HepG2 (cell line): ENCODE data around the gene AATF. TPM values are rescaled to one million over a fixed set of nuclear protein-coding genes. Genes with fewer than 3 reads are reported as not detected.

Experiments
- ERF ChIP-seq: IDR thresholded peaks from 2 replicates; pipeline ENCODE4 v1.6.1; 2018; ENCODE audit warnings: missing biosample characterization, missing genetic modification reagents
- PAX8 ChIP-seq: sonication (generic); formaldehyde crosslinking; IDR thresholded peaks from 2 replicates; pipeline ENCODE4 v1.8.0; 2022; ENCODE audit warnings: mild to moderate bottlenecking, missing genetic modification reagents, borderline replicate concordance
- PHB2 ChIP-seq: fragments of 450-650 bp; IDR thresholded peaks from 2 replicates; pipeline ENCODE4 v1.6.1; 2018; ENCODE audit not compliant: partially characterized antibody
- PHF5A ChIP-seq: IDR thresholded peaks from one replicate; pipeline ENCODE4 v1.6.1; 2018; ENCODE audit warnings: low read depth, missing genetic modification reagents; ENCODE audit not compliant: unreplicated experiment
- SAFB2 ChIP-seq: sonication (generic); formaldehyde crosslinking; IDR thresholded peaks from 2 replicates; pipeline ENCODE4 v1.5.1; 2020; ENCODE audit warnings: missing genetic modification reagents, low read depth, mild to moderate bottlenecking, borderline replicate concordance
- SRSF9 ChIP-seq: fragments of 200-400 bp; formaldehyde crosslinking; IDR thresholded peaks from 2 replicates; pipeline ENCODE4 v1.6.1; 2018; ENCODE audit warnings: borderline replicate concordance, mild to moderate bottlenecking, low read depth, low read length; ENCODE audit not compliant: insufficient read depth, poor library complexity, severe bottlenecking
- TARDBP ChIP-seq: sonication (generic); formaldehyde crosslinking; IDR thresholded peaks from 2 replicates; pipeline ENCODE4 v1.8.0; 2022; ENCODE audit warnings: mild to moderate bottlenecking, missing genetic modification reagents
- ZKSCAN5 ChIP-seq: sonication (generic); formaldehyde crosslinking; IDR thresholded peaks from 2 replicates; pipeline ENCODE4 v1.5.1; 2020; ENCODE audit warnings: mild to moderate bottlenecking, missing genetic modification reagents
- ZNF292 ChIP-seq: sonication (generic); formaldehyde crosslinking; IDR thresholded peaks from 2 replicates; pipeline ENCODE4 v1.8.1; 2022; ENCODE audit warnings: mild to moderate bottlenecking, low read depth, missing genetic modification reagents, borderline replicate concordance
- ZNF335 ChIP-seq: sonication (generic); formaldehyde crosslinking; IDR thresholded peaks from 2 replicates; pipeline ENCODE4 v1.4.0; 2020; ENCODE audit warnings: missing genetic modification reagents
- ZNF496 ChIP-seq: sonication (generic); formaldehyde crosslinking; IDR thresholded peaks from 2 replicates; pipeline ENCODE4 v1.8.1; 2023; ENCODE audit warnings: mild to moderate bottlenecking, moderate library complexity, missing genetic modification reagents; ENCODE audit not compliant: insufficient replicate concordance
- ZNF720 ChIP-seq: sonication (generic); formaldehyde crosslinking; IDR thresholded peaks from 2 replicates; pipeline ENCODE4 v1.4.0; 2020; ENCODE audit warnings: missing genetic modification reagents
- polyA plus RNA-seq, 8 experiments: library from polyadenylated mRNA; depleted of rRNA in 3 of 8; stranded (reverse) in 7 of 8; unstranded in 1 of 8; fragments of >200 nt; fragmentation: Illumina TruSeq in 4 of 8; extraction: Trizol in 4 of 8; gene quantifications; 2 replicates each; pipeline versions ENCODE4 v1.2.1 to v1.2.3, GENCODE V29; 2011 to 2016; ENCODE audit warnings: low read depth in 4 of 8, missing spikeins in 1 of 8, mixed read lengths in 1 of 8; ENCODE audit not compliant: insufficient read depth in 1 of 8
- total RNA-seq, 5 experiments: library from RNA; depleted of rRNA; stranded (reverse); fragments of >200 nt; fragmentation: Illumina TruSeq; extraction: Trizol; gene quantifications; 2 replicates each; pipeline ENCODE4 v1.2.3, GENCODE V29; 2016; ENCODE audit warnings: low read depth in 1 of 5
- TF ChIP-seq, protein P1 (sequence below): sonication (generic); formaldehyde crosslinking; IDR thresholded peaks from 2 replicates; pipeline ENCODE4 v1.5.0; 2020; ENCODE audit warnings: mild to moderate bottlenecking, missing genetic modification reagents, borderline replicate concordance
- TF ChIP-seq, protein P2 (sequence below): sonication (generic); formaldehyde crosslinking; IDR thresholded peaks from 2 replicates; pipeline ENCODE4 v1.4.0; 2020; ENCODE audit warnings: missing genetic modification reagents; ENCODE audit errors: not compliant biosample characterization
- TF ChIP-seq, protein P3 (sequence below): sonication (generic); formaldehyde crosslinking; IDR thresholded peaks from 2 replicates; pipeline ENCODE4 v1.9.0; 2022; ENCODE audit warnings: low read depth, missing genetic modification reagents
- TF ChIP-seq, protein P4 (sequence below): sonication (generic); formaldehyde crosslinking; IDR thresholded peaks from 2 replicates; pipeline ENCODE4 v1.4.0; 2020; ENCODE audit warnings: missing genetic modification reagents

Gene AATF
- total and polyA plus RNA-seq, 2 of the 13 experiments (the other 11 are each of a cell fraction or from before 2014, with no cell fraction given) = 9.1 to 53.3 TPM

DNA sequence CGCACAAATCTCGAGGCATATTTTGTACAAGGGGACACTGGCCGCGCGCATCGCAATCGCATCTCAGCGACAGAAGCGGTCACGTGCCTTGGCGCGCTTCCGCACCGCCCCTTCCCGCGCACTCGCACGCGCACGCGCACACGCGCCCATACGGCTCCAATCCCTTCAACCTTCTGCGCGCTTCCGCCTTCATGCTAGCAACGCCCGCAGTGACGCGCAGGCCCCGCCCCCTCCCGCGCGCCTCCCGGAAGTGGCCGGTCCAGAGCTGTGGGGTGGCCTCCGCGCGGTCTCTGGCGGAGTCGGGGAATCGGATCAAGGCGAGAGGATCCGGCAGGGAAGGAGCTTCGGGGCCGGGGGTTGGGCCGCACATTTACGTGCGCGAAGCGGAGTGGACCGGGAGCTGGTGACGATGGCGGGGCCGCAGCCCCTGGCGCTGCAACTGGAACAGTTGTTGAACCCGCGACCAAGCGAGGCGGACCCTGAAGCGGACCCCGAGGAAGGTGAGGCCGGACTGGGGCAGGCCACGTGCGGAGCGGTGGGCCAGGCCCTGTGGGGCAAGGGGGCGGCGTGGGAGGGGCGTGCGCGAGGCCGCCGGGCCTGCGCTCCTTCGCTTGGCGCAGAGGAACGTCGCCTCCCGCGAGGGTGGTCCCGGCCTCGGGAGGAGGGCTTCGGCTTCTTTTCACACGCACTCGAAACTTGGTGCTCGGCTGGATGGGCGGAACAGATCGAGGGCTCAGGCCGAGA is at the start of gene AATF (continued):
- TF ChIP-seq, protein P1, sequence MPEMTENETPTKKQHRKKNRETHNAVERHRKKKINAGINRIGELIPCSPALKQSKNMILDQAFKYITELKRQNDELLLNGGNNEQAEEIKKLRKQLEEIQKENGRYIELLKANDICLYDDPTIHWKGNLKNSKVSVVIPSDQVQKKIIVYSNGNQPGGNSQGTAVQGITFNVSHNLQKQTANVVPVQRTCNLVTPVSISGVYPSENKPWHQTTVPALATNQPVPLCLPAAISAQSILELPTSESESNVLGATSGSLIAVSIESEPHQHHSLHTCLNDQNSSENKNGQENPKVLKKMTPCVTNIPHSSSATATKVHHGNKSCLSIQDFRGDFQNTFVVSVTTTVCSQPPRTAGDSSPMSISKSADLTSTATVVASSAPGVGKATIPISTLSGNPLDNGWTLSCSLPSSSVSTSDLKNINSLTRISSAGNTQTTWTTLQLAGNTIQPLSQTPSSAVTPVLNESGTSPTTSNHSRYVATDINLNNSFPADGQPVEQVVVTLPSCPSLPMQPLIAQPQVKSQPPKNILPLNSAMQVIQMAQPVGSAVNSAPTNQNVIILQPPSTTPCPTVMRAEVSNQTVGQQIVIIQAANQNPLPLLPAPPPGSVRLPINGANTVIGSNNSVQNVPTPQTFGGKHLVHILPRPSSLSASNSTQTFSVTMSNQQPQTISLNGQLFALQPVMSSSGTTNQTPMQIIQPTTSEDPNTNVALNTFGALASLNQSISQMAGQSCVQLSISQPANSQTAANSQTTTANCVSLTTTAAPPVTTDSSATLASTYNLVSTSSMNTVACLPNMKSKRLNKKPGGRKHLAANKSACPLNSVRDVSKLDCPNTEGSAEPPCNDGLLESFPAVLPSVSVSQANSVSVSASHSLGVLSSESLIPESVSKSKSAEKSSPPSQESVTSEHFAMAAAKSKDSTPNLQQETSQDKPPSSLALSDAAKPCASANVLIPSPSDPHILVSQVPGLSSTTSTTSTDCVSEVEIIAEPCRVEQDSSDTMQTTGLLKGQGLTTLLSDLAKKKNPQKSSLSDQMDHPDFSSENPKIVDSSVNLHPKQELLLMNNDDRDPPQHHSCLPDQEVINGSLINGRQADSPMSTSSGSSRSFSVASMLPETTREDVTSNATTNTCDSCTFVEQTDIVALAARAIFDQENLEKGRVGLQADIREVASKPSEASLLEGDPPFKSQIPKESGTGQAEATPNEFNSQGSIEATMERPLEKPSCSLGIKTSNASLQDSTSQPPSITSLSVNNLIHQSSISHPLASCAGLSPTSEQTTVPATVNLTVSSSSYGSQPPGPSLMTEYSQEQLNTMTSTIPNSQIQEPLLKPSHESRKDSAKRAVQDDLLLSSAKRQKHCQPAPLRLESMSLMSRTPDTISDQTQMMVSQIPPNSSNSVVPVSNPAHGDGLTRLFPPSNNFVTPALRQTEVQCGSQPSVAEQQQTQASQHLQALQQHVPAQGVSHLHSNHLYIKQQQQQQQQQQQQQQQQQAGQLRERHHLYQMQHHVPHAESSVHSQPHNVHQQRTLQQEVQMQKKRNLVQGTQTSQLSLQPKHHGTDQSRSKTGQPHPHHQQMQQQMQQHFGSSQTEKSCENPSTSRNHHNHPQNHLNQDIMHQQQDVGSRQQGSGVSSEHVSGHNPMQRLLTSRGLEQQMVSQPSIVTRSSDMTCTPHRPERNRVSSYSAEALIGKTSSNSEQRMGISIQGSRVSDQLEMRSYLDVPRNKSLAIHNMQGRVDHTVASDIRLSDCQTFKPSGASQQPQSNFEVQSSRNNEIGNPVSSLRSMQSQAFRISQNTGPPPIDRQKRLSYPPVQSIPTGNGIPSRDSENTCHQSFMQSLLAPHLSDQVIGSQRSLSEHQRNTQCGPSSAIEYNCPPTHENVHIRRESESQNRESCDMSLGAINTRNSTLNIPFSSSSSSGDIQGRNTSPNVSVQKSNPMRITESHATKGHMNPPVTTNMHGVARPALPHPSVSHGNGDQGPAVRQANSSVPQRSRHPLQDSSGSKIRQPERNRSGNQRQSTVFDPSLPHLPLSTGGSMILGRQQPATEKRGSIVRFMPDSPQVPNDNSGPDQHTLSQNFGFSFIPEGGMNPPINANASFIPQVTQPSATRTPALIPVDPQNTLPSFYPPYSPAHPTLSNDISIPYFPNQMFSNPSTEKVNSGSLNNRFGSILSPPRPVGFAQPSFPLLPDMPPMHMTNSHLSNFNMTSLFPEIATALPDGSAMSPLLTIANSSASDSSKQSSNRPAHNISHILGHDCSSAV = peak; percentile 86; the same call in 1 of the 2 replicates
- TF ChIP-seq ZNF720 (CRISPR knock-in tag) = no peak
- peak; percentile 48 for TF ChIP-seq ZNF292 (CRISPR knock-in tag)
- TF ChIP-seq, protein P2, sequence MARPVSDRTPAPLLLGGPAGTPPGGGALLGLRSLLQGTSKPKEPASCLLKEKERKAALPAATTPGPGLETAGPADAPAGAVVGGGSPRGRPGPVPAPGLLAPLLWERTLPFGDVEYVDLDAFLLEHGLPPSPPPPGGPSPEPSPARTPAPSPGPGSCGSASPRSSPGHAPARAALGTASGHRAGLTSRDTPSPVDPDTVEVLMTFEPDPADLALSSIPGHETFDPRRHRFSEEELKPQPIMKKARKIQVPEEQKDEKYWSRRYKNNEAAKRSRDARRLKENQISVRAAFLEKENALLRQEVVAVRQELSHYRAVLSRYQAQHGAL (CRISPR knock-in tag) = peak; percentile 98
- TF ChIP-seq, protein P3, sequence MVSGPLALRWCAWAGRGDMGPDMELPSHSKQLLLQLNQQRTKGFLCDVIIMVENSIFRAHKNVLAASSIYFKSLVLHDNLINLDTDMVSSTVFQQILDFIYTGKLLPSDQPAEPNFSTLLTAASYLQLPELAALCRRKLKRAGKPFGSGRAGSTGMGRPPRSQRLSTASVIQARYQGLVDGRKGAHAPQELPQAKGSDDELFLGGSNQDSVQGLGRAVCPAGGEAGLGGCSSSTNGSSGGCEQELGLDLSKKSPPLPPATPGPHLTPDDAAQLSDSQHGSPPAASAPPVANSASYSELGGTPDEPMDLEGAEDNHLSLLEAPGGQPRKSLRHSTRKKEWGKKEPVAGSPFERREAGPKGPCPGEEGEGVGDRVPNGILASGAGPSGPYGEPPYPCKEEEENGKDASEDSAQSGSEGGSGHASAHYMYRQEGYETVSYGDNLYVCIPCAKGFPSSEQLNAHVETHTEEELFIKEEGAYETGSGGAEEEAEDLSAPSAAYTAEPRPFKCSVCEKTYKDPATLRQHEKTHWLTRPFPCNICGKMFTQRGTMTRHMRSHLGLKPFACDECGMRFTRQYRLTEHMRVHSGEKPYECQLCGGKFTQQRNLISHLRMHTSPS (CRISPR knock-in tag) = peak; percentile 84
- peak; percentile 97 for TF ChIP-seq SAFB2 (CRISPR knock-in tag)
- 0 out of 2 replicates have a peak, but pooled peaks have one; percentile 76 for TF ChIP-seq PAX8 (CRISPR knock-in tag)
- TF ChIP-seq, protein P4, sequence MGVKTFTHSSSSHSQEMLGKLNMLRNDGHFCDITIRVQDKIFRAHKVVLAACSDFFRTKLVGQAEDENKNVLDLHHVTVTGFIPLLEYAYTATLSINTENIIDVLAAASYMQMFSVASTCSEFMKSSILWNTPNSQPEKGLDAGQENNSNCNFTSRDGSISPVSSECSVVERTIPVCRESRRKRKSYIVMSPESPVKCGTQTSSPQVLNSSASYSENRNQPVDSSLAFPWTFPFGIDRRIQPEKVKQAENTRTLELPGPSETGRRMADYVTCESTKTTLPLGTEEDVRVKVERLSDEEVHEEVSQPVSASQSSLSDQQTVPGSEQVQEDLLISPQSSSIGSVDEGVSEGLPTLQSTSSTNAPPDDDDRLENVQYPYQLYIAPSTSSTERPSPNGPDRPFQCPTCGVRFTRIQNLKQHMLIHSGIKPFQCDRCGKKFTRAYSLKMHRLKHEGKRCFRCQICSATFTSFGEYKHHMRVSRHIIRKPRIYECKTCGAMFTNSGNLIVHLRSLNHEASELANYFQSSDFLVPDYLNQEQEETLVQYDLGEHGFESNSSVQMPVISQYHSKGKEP (CRISPR knock-in tag) = peak; percentile 98
- TF ChIP-seq PHB2 = no peak
- peak; percentile 77; the same call in 1 of the 2 replicates for TF ChIP-seq ZKSCAN5 (CRISPR knock-in tag)
- peak; percentile 99 for TF ChIP-seq ERF (CRISPR knock-in tag)
- peak; percentile 88 for TF ChIP-seq ZNF335 (CRISPR knock-in tag)
- no peak for TF ChIP-seq ZNF496 (CRISPR knock-in tag)
- TF ChIP-seq PHF5A (CRISPR knock-in tag) = no peak
- TF ChIP-seq TARDBP (CRISPR knock-in tag) = peak; percentile 90
- TF ChIP-seq SRSF9 = no peak
